Measurements from ENCODE around the gene PIGO.

PIGO gene

DNA sequence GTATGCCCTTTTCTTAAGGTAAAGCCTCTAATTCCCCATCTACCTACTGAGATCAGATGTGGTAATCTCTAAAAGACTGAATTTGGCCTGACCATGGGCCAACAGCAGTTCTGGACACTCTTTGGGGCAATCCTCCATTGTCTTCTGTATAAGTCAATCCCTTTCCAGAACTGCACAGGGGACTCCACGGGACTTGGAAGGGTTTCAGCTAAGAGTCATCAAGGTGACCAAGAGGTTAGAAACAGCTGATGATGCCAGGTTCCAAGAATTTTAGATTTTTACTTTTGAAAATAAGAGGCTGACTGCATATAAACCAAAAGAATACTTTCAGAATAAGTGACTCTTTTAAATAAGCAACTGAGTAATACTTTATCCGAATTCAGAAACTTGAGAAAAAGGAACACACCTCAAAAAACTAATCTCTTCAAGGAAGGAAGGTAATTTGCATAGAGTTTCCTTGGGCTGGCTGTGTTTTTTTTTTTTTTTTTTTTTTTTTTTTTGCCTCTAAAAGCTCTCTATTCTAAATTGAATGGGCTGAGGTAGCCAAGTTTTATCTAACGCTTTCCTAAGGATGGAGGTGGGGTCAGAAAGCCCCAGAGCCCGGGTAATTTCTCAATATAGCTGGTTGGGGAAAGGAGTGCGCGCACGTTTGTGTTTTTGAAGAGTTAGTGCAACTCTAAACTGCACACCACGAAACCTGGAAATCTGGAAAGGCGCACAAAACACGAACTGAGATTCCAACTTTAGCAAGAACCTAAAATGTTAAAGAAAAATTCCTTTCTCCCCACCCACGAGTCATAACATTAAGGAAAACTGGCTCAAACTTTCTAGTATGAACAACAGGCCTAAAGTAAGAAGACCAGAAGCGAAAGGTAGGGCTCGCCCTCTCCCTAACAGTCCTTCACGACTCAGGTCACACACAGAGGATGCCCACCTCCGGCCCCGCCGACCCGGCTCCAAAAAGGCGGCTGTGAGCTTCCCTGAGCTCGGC is 25.3 kb downstream of the PIGO start:
- DNase-seq (ENCODE audit: low read depth): no peak

DNA sequence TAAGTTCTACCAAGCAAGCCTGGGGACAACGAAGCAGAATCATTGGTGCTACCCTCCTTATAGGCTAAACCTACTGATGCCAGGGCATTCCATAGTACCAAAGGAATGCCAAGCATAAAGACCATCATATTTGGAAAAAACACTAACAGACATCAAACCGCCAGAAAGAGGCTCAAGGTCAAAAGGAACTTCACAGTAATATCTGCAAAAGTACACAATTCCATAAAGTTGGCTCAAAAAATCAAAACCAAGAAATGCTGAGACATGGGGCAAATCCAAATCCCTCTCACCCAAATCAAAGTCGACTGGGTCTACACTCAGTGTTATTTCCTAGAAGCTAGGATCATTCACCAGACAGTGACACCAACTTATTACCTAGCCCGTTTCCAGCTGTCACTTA is 27.4 kb downstream of the PIGO start:
- no peak for DNase-seq (ENCODE audit: low read depth)

DNA sequence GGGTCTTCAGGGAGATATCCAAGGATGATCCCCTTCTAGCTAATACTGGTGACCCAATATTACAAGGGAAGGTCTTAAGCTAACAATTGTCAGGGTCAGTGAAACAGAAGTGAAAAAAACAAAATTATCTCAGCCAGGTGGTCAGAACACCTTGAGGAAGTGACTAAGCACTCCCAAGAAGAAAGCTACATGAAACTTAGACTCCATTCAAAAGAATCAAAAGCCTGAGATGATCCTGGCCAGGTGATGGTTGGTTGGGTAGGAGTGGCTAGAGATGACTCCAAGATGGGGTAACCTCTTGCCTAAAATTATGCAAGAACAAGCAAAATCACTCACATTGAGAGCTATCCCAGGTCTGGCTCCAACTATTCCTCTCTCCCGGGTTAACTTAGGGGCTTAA is 29.3 kb downstream of the PIGO start:
- DNase-seq (ENCODE audit: low read depth): no peak

DNA sequence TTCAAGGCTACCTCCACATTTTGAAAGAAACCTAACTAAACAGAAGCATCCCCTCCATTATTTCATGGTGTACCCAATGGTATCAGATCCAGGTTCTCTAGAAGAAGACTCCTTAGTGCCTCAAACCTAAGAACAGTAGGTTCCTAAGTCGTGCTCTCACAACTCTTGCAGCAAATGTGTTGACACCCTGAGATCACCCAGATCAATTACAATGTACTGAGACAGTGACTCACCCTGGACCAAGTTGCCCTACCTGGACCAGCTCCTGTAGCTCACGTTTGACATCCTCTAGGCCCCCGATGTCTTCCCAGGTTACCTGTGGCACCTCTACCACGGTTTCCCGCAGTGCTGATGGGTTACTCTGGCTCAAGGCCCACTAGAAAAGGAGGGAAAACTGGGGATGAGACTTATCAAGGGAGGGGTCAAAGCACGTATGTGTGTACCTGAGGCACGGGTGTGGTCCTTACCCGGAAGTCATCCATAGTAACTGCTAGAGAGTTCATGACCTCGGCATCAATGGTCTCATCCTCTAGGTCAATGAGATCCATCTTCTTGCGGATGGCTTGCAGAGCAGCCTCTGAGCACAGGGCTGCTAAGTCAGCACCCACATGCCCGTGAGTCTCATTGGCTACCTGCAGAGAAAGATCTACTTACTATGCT is 35.7 kb downstream of the PIGO start:
- DNase-seq (ENCODE audit: low read depth): no peak

DNA sequence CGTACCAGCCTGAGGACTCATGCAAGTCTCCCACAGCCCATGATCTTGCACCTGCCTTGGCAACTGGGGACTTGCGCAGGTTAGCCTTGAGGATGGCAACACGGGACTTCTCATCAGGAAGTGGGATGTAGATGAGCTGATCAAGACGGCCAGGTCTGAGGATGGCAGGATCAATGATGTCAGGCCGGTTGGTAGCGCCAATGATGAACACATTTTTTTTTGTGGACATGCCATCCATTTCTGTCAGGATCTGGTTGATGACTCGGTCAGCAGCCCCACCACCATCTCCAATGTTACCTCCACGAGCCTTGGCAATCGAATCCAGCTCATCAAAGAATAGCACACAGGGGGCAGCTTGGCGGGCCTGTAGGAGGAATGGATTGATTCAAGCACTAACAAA is 37.0 kb downstream of the PIGO start:
- no peak for DNase-seq (ENCODE audit: low read depth)

DNA sequence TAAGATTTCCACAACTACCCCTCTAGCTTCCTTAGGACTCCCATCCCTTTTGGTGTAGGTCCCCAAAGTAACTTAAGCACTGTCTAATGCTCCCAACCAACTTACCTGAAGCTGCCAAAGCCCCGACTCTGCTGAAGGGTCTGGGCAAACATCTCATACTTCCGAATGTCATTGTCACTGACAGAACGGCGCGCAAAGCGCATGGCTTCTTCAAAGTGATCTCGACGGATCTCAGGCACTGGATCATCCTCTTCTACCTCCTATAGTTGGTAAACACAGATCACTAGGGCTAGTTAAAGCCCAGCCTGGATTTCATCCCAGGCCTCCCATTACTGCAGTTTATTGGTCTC is 39.1 kb downstream of the PIGO start:
- no peak for DNase-seq (ENCODE audit: low read depth)

DNA sequence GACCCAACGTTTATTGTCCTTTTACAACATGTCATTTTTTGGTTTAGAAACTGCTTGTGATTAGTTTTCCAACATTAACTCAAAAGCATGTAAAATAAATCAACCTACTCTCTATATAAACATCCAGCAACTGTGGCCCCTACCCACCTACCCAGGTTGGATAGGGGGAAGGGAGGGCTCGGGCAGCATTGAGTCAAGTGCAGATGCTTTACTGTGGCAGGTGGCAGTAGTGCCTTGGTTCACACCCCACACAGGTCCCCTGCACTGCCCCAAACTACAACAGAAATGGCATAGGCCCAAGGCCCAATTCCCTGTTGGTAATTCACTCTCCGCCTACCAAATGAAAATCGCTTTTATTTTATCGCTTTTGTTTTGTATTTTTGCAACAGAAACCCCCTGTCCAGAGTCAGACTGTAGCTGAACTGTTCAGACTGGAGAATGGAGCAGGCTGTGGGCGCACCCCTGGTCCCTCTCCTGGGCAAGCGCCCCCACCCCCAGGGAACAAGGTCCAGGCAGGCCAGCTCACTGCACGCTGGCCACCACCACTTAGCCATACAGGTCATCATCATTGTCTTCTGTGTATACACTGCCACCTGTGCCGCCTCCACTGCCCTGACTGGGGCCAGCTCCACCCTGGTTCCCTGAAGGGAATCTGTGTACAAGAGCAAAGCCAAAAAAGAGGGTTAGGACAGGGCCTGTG is 39.7 kb downstream of the PIGO start:
- no peak for DNase-seq (ENCODE audit: low read depth)

DNA sequence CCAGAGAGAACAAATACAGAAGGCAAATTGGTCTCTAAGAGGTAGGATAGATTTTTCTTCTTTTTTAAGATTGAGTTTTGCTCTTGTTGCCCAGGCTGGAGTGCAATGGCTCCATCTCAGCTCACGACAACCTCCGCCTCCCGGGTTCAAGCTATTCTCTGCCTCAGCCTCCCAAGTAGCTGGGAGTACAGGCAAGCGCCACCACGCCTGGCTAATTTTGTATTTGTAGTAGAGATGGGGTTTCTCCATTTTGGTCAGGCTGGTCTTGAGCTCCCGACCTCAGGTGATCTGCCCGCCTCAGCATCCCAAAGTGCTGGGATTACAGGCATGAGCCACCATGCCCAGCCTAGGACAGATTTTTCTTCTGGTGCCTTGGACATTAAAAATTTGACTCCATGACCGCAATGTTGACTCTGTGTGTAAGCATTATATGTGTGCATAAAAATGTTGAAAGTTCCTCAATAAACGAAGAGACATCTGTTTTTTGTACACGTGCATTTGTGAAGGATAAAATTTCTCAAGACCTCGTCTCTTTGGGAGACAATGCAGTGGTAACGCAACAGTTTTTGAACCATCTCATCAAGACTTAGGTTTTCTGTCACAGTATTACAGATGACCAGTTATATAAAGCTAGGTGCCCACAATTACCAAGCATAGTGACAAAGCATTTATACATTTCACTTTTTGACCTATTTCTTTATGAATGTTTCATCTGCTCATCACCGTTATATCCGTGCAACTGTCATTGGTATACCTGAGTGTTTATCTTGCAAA is 41.3 kb downstream of the PIGO start:
- DNase-seq (ENCODE audit: low read depth): no peak

DNA sequence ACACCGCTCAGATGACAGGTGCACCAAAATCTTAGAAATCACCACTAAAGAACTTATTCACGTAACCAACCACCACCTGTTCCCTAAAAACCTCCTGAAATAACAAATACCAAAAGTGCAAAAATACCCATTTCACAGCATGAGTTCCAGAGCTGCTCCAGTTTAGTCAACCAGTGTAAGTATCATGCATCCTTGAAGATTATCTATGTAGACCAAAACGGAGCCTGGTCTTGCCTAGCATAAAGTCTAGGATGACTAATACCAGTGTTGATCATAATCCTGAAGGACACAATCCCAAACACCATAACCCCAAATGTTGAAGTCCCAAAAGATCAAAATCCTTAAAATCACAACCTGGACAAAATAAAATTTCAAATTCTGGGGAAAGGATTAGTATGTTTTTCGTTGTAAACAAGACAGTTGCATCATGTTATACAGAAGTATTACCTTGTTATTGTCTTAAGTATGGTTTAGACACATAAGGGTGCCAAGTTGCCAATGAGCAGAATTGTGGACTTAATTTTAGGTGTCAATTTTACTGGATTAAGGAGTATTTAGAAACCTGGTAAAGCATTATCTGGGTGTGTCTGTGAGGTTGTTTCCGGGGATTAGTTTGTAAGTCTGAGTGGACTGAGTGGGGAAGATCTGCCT is 42.1 kb downstream of the PIGO start:
- DNase-seq (ENCODE audit: low read depth): no peak

DNA sequence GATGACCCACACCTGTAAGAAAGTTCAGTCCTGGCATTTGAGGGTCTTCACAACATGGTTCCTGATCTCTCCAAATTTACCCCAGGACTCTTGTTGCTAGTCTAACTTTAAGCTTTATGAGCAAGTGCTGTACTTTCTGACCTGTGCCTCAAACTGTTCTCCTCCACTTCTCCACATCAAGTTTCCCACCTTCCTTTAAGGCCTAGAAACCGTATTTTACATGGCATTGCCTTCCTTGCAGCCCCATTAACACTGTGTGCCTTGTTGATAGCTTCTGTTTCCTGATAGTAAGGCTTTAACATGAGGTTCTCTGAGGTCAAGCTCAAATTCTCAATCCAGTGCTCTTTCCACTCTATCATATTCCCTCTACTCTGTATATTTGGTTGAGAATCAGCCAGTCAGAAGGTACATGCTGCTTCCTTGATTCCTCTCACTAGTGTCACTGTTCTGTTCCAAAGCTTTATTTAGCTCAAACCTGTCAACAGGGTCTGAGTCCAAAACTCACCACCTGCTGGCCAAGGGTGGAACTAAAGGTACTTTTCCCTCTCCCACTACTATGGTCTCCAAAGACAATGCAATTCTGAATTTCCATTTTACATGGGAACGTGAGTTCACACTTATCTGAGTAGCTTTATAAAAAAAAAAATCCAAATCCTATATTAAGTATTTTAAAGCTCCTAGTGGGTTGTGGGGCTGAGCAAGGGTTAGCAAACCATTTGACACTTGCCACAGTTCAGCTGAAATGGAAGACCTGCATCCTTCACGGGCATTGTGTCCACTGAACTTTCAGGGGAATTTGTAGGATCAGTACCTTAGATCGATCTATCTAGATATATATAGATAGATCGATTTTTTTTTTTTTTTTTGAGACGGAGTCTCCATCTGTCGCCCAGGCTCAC is 45.1 kb downstream of the PIGO start:
- DNase-seq (ENCODE audit: low read depth): no peak

DNA sequence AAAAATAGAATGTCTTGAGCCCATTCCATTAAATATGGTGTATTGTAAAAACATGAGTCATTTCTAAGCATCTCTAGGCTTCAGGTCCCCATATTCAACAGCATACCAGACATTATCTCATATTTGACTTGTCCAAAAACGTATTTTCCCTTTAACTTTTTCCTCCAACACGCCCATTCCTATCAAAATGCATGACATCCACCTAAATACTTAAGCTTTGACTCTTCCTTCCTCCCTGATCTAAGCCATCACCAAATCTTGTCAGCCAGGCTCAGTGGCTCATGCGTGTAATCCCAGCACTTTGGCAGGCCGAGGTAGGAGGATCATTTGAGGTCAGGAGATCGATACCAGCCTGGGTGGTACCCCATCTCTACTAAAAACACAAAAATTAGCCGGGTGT is 47.9 kb downstream of the PIGO start:
- DNase-seq (ENCODE audit: low read depth): no peak

DNA sequence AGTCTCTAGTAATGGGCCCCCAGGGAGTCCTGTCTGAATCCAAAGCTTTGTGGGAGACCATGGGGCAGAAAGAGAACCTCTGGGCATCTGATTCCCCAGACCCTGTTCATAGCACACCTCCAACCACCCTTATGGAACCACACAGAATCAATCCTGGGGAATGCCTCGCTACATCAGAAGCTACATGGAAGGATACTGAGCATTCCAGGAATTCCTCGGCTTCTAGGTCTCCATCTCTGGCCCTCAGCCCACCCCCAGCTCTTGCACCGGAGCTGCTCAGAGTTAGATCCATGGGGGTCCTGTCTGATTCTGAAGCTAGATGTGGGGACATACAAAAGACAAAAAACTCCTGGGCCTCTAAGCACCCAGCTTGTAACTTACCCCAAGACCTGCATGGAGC is 52.3 kb downstream of the PIGO start:
- no peak for DNase-seq (ENCODE audit: low read depth)

DNA sequence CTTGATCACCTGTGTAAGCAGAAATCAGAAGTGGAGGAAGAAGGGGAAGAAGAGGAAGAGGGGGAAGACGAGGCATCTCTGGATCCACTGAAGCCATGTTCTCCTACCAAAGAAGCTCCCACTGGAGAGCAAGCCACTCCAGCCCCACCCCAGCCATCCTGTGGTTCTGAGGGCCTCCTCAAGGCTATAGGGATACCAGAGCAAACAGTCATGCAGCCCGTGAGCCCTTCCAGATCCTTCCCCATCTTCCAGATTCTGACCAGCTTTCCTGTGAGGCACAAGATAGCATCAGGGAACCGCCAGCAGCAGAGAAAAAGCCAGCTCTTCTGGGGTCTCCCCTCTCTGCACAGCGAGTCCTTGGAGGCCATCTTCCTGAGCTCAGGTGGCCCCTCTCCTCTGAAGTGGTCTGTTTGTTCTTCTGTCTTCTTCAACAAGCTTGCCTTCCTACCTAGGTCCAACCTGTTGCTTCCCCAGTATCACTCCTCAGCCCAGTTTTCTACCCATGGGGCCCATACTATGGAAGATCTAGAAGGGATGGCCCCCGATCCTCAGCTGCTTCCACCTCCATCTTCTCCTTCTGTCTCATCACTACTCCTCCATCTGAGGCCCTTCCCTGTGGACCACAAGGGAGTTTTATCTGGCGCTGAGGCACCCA is 53.4 kb downstream of the PIGO start:
- DNase-seq (ENCODE audit: low read depth): no peak

DNA sequence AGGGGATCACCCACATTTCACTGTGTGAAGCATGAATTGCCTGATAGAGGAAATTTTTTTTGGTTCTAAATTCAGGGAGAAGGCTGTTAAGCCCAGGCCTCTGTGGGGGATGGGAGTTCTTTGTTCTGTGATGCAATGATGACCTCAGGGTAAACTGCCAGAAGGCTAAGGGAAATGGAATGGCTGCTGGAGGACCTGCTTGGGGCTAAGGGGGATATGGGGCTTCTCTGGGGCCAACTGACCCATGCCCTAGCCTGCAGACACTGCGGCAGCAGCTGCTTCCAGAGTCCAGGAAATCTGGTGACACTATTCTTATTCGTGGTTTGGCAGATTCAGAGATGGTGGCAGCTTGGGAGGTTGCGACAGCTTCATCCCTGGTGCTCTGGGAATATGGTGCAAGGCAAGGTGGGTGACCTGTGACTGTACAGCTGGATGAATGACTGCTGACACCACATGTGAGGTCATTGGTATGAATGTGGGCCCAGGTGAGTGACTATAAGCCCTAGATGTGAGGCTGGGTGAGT is 54.2 kb downstream of the PIGO start:
- no peak for DNase-seq (ENCODE audit: low read depth)
